Suprapubic skin (tissue), 4 donors: Measurements from ENCODE around the gene PRELID1.

Experiments
- EP300 ChIP-seq: sonication (generic); formaldehyde crosslinking; IDR thresholded peaks from one replicate; pipeline ENCODE4 v1.6.1; 2017; ENCODE audit warnings: antibody characterized with exemption
- POLR2A ChIP-seq, 2 donors: fragments of 450-650 bp; IDR thresholded peaks; one replicate each; pipeline ENCODE4 v1.6.1; 2017; ENCODE audit warnings: antibody characterized with exemption in 2 of 2, mild to moderate bottlenecking in 2 of 2, moderate library complexity in 2 of 2
- POLR2AphosphoS5 ChIP-seq, 3 donors: sonication (generic); formaldehyde crosslinking; IDR thresholded peaks; one replicate each; pipeline ENCODE4 v1.6.1; 2017; ENCODE audit warnings: antibody characterized with exemption in 3 of 3
- TF ChIP-seq, protein P1 (sequence below), 2 donors: fragments of 200-600 bp in 1 of 2; fragments of 450-650 bp in 1 of 2; sonication (generic) in 1 of 2; IDR thresholded peaks; one replicate each; pipeline ENCODE4 v1.5.1; 2016 to 2019; ENCODE audit warnings: antibody characterized with exemption in 2 of 2, mild to moderate bottlenecking in 1 of 2, moderate library complexity in 1 of 2

DNA sequence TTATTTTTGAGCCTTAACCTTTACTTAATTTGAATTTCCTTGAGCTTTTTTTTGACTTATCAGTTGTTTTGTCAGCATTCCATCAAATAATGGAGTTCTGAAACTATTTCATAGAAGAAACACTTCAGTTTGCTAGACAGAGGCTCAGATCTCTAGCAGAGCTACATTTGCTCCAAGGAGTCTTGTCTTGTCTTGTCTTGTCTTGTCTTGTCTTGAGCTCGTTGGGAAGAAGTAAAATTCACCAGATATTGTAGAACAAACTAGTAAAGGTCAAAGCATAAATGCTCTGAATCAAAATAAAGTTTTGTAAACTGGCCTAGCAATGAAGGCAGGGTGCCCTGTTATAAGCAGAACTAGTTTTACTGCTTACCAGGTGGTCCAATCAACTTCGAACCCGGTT lies 33.6 kb upstream of the PRELID1 start:
- TF ChIP-seq, protein P1, sequence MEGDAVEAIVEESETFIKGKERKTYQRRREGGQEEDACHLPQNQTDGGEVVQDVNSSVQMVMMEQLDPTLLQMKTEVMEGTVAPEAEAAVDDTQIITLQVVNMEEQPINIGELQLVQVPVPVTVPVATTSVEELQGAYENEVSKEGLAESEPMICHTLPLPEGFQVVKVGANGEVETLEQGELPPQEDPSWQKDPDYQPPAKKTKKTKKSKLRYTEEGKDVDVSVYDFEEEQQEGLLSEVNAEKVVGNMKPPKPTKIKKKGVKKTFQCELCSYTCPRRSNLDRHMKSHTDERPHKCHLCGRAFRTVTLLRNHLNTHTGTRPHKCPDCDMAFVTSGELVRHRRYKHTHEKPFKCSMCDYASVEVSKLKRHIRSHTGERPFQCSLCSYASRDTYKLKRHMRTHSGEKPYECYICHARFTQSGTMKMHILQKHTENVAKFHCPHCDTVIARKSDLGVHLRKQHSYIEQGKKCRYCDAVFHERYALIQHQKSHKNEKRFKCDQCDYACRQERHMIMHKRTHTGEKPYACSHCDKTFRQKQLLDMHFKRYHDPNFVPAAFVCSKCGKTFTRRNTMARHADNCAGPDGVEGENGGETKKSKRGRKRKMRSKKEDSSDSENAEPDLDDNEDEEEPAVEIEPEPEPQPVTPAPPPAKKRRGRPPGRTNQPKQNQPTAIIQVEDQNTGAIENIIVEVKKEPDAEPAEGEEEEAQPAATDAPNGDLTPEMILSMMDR (IDR thresholded peaks at IDR 0.05): no peak
- TF ChIP-seq EP300 (no peak), POLR2A (IDR thresholded peaks at IDR 0.05) (no peak), POLR2AphosphoS5 (IDR thresholded peaks at IDR 0.05) (no peak)
